Measurements from ENCODE around the gene DTNB.

Gene DTNB

GRCh38 chr2:25368660-25369059 lies 304.7 kb downstream of the DTNB start:
- Histone ChIP-seq H2AFZ (ENCODE audit: low read depth, low read length, severe bottlenecking) (no peak overlapping the region), H3K9me2 (replicated peaks; ENCODE audit: insufficient read depth, low read length) (no peaks in the 10 kb centered on the region), H3K36me3 (ENCODE audit: low read length) (no peaks in the 10 kb centered on the region), H3K4me2 (ENCODE audit: low read depth, low read length, poor library complexity, severe bottlenecking) (no peak overlapping the region), H4K20me1 (ENCODE audit: low read depth, low read length) (no peaks in the 10 kb centered on the region), H3K27me3 (ENCODE audit: low read length) (no peaks in the 10 kb centered on the region), H3K4me3 (ENCODE audit: insufficient read depth, low read length, poor library complexity, severe bottlenecking) (no peak overlapping the region), H3K79me2 (ENCODE audit: insufficient read depth, low read length) (no peaks in the 10 kb centered on the region), H3K9me3 (ENCODE audit: insufficient read depth, low read length) (no peaks in the 10 kb centered on the region), H3F3A (ENCODE audit: insufficient read depth) (peaks cover 2% of the 10 kb centered on the region; the same call in 1 of the 2 replicates), H3K9ac (ENCODE audit: low read length) (no peak overlapping the region), H3K27ac (ENCODE audit: low read depth, low read length) (no peak overlapping the region)
- no peak for TF ChIP-seq CTCF (IDR thresholded peaks at IDR 0.05; ENCODE audit: insufficient read depth, low read length, poor library complexity, severe bottlenecking)
- TF ChIP-seq EZH2phosphoT487 (conservative IDR thresholded peaks at IDR 0.05; ENCODE audit: low read length), result no peak

GRCh38 chr2:25367296-25367695 lies 306.1 kb downstream of the DTNB start:
- H3K9ac ChIP-seq (ENCODE audit: low read length), result no peak overlapping the region
- no peak overlapping the region for H3K4me2 ChIP-seq (ENCODE audit: low read depth, low read length, poor library complexity, severe bottlenecking)
- no peaks in the 10 kb centered on the region for H3K9me2 ChIP-seq (replicated peaks; ENCODE audit: insufficient read depth, low read length)
- H3K9me3 ChIP-seq (ENCODE audit: insufficient read depth, low read length), result no peaks in the 10 kb centered on the region
- no peaks in the 10 kb centered on the region for H3K36me3 ChIP-seq (ENCODE audit: low read length)
- H3K4me3 ChIP-seq (ENCODE audit: insufficient read depth, low read length, poor library complexity, severe bottlenecking), result no peak overlapping the region
- no peaks in the 10 kb centered on the region for H4K20me1 ChIP-seq (ENCODE audit: low read depth, low read length)
- H3K27me3 ChIP-seq (ENCODE audit: low read length), result no peaks in the 10 kb centered on the region
- no peak overlapping the region for H3K27ac ChIP-seq (ENCODE audit: low read depth, low read length)
- H3F3A ChIP-seq (ENCODE audit: insufficient read depth), result no peaks in the 10 kb centered on the region
- H3K79me2 ChIP-seq (ENCODE audit: insufficient read depth, low read length), result no peaks in the 10 kb centered on the region
- no peak overlapping the region for H2AFZ ChIP-seq (ENCODE audit: low read depth, low read length, severe bottlenecking)
- TF ChIP-seq CTCF (IDR thresholded peaks at IDR 0.05; ENCODE audit: insufficient read depth, low read length, poor library complexity, severe bottlenecking), result no peak
- no peak for TF ChIP-seq EZH2phosphoT487 (conservative IDR thresholded peaks at IDR 0.05; ENCODE audit: low read length)

GRCh38 chr2:25366629-25367028 lies 306.7 kb downstream of the DTNB start:
- H3K36me3 ChIP-seq (ENCODE audit: low read length), result no peaks in the 10 kb centered on the region
- no peaks in the 10 kb centered on the region for H4K20me1 ChIP-seq (ENCODE audit: low read depth, low read length)
- H3K79me2 ChIP-seq (ENCODE audit: insufficient read depth, low read length), result no peaks in the 10 kb centered on the region
- H3K9ac ChIP-seq (ENCODE audit: low read length), result no peak overlapping the region
- H3K27me3 ChIP-seq (ENCODE audit: low read length), result no peaks in the 10 kb centered on the region
- TF ChIP-seq EZH2phosphoT487 (conservative IDR thresholded peaks at IDR 0.05; ENCODE audit: low read length) (no peak), CTCF (IDR thresholded peaks at IDR 0.05; ENCODE audit: insufficient read depth, low read length, poor library complexity, severe bottlenecking) (no peak)
- H3K9me2 ChIP-seq (replicated peaks; ENCODE audit: insufficient read depth, low read length), result no peaks in the 10 kb centered on the region
- H3K4me3 ChIP-seq (ENCODE audit: insufficient read depth, low read length, poor library complexity, severe bottlenecking), result no peak overlapping the region
- H3K27ac ChIP-seq (ENCODE audit: low read depth, low read length), result no peak overlapping the region
- no peaks in the 10 kb centered on the region for H3F3A ChIP-seq (ENCODE audit: insufficient read depth)
- H3K9me3 ChIP-seq (ENCODE audit: insufficient read depth, low read length), result no peaks in the 10 kb centered on the region
- no peak overlapping the region for H3K4me2 ChIP-seq (ENCODE audit: low read depth, low read length, poor library complexity, severe bottlenecking)
- no peak overlapping the region for H2AFZ ChIP-seq (ENCODE audit: low read depth, low read length, severe bottlenecking)
